Vein endothelial cell (primary cell): ENCODE data around the gene DAND5. TPM values are rescaled to one million over a fixed set of nuclear protein-coding genes. Genes with fewer than 3 reads are reported as not detected.

Experiments used
- small RNA-seq: library from RNA; depleted of rRNA; stranded (forward); fragments of <200 nt; gene quantifications from one replicate; pipeline ENCODE3, GENCODE V24; 2012
- total RNA-seq: library from RNA; depleted of rRNA; stranded (reverse); fragments of >200 nt; gene quantifications from 2 replicates; pipeline ENCODE4 v1.2.3, GENCODE V29; 2012

DAND5 gene, protein sequence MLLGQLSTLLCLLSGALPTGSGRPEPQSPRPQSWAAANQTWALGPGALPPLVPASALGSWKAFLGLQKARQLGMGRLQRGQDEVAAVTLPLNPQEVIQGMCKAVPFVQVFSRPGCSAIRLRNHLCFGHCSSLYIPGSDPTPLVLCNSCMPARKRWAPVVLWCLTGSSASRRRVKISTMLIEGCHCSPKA
- not detected in 2 replicates for total RNA-seq

DNA sequence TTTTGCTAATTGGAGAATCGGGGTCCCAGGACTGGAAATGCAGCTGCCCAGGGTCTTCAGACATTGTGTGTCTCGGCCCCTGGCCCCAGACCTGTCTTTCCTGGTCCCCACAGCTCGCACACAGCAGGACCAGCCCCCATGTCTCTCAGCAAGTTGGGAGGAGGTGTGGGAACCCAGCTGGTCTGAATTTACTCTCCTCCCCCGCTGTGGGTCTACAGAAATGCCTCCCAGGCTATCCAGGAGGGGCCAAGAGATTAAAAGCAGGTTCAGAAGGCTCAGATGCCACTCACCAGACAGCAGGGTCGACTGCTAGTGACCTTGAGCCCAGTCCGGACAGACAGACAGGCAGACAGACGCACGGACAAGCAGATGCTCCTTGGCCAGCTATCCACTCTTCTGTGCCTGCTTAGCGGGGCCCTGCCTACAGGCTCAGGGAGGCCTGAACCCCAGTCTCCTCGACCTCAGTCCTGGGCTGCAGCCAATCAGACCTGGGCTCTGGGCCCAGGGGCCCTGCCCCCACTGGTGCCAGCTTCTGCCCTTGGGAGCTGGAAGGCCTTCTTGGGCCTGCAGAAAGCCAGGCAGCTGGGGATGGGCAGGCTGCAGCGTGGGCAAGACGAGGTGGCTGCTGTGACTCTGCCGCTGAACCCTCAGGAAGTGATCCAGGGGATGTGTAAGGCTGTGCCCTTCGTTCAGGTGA, at the start of gene DAND5:
DAND5 (plus strand) TSS at position 285 of the 697 bp plus-strand sequence; CDS start at position 370, 85 bp downstream.

DNA sequence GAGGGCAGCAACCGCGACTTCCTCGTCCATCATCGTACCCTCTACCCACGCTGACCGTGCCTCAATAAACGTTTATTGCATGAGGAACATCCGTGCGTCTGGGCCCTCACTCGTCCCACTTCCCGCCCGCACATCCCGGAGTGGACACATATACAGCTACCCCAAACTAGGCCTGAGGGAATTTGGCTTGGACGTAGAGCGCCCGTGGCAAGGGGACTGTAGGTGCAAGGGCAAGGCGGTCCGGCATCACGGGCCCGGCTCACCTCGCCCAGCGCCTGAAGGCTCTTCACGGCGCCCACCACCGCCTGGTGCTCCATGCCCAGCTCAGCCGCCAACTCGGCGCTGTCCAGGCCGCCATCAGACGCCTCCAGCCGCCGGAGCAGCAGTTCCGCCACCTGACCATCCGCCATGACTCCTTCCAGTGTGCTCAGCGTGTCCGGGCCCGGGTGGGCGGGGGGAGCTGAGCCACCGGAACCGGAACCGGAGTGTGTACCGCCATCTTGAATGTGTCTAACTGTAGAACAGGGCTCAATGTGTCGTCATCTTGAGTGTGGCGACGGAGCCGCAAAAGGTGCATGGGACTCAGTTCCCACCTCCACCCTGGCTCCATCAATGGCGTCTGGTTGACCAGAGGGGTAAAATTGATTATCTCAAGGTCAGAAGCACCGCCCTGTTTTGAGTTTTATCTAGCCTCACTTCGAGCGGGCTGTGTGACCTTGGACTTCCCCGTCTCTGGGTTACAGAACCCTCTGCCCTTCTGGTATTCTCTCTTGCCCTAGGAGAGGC, 35.9 kb upstream of the DAND5 start, which contains the start of gene FARSA:
FARSA (minus strand) TSS at position 425 of the 786 bp plus-strand sequence; CDS start at position 410, 15 bp downstream.

DNA sequence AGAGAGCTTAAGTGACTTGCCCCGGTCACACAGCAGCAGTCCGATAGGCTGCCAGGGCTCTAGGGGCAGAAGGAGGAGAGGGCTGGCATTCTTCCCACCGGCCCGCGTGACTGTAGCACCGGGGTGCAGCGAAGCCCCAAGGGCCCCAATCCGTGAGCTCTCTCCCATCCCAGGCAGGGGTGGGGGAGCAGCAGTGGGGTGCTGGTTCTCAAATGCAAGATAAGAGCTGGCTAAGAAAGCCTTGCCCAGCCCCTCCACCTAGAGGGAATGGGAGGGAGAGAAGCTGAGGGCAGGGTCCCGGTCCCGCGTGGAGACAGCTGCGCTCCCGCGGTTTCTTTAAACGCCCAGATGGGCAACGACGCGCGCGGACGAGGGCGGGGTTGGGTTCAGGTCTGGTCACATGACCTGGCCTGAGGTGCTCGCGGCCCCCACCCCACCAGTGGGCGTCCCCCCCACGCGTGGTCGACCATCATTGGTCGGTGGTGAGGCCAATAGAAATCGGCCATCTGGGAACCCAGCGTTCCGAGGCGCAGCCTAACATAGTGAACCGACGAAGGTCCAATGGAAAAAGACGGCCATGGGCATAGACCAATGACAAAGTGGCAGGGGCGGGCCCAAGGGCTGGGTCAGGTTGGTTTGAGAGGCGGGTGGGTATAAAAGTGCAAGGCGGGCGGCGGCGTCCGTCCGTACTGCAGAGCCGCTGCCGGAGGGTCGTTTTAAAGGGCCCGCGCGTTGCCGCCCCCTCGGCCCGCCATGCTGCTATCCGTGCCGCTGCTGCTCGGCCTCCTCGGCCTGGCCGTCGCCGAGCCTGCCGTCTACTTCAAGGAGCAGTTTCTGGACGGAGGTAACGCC, 31.2 kb upstream of the DAND5 start, which contains the start of gene CALR:
CALR (plus strand) TSS at position 683 of the 852 bp plus-strand sequence; CDS start at position 754, 71 bp downstream.

DNA sequence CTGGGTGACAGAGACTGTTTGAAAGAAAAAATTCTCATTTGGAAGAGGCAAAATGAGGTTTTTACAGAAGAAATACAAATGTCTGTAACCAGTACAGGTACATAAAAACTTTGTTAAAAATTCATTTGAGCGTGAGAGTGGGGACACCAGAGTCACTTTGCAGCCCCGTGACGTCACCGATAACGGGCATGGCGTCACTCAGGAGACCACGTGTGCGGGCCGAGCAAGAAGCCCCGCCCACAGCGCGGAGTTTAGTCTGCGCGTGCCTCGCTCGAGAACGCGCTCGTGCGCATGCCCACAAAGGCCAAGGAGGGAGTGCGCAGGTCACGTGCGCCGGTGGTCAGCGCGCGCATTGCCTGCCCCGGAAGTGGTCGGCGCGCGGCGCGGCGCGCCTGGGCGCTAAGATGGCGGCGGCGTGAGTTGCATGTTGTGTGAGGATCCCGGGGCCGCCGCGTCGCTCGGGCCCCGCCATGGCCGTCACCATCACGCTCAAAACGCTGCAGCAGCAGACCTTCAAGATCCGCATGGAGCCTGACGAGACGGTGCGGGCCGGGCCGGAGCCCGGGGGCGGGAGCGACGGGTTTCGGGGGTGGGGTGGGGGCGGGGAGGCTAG, 23.8 kb upstream of the DAND5 start, which contains the start of gene RAD23A:
RAD23A (plus strand) TSS at position 384 of the 613 bp plus-strand sequence; CDS start at position 471, 87 bp downstream.

DNA sequence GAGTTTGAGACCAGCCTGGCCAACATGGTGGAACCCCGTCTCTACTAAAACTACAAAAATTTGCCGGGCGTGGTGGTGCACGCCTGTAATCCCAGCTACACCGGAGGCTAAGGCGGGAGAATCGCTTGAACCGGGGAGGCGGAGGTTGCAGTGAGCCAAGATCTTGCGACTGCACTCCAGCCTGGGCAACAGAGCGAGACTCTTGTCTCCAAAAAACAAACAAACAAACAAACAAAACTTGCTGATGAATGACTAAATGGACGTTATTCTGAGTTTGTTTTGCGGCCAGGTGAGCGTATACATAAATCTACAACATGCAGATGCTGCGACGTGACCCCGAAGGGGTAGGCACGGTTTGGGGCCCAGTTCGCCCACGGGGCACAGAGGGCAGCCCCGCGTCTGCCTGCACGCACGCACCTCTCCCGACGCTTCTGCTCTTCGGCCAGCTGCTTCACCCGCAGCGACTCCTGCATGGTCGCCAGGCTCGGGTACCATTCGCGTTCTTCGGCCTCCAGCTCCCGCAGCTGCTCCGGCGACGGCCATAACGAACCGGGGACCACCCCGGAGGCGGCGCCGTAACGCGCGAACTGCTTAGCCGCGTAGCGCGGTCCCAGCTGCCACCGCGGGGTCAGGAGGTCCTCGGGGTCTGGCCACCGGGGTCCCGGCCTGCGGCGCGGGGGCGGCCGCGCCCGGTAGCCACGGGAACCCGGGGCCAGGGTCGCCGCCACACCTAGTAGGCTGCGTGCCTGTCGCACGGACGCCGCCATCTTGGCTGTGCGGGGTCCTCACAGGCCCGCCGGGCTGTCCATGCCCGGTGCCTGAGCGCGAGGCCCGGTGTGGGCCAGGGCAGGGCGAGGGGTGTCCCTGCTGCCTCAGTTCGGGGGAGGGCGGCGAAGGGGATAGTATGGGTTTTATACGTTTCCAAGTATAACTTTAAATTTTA, 12.7 kb upstream of the DAND5 start, which contains the start of gene GADD45GIP1:
GADD45GIP1 (minus strand) TSS at position 778 of the 943 bp plus-strand sequence; CDS start at position 767, 11 bp downstream.

DNA sequence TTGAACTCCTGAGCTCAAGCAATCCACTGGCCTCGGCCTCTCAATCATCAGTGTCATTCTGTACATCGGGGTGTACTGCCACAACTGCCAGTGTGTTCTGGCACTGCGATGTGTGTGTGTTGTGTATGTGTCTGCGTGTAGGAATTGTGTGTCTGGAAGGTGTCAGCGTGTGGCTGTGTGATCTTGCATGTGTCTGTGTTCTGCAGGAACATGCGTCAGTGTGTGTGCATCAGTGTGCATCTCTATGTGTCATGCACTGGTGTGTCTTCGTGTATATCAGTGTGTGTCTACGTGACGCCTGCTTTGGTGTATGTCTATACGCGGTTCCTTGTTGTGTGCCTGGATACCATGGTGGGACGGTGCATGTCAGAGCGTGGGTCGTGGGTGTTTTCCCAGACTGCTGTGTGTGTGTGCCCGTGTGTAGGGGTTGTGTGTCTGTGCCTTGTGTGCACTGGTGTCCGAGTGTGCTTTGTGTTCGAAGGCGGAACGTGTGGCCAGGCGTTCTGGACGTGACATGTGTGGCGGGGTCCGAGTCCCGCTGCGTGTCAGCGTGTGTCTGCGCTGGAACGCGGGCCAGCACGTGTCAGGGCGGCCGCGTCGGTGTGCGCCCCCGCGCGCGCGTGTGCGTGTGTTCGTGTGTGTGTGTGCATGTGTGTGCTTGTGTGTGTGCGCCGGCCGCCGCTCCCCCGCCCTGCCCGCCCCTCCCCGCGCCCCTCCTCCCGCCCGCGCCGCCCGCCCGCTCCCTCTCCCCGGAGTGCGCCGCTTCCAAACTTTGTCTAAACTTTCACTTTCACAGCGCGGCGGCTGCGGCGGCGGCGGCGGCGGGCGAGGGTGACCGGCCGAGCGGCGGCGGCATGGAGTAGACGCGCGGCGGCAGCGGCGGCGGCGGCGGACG, 25.6 kb downstream of the DAND5 start, which contains the start of gene NFIX:
NFIX (plus strand) TSS at position 775 of the 895 bp plus-strand sequence. CDS start 363 bp downstream, outside the sequence.

Small RNAs within 50 kb of the gene (small RNA-seq; reads per million reads assigned to genes)
- 0.34 reads per million, percentile 14 among the genes with 10 or more reads in this experiment for gene MIR5695
- gene MIR6515: 0.42 reads per million, percentile 24 among the genes with 10 or more reads in this experiment

Other genes starting within 250 kb of the DAND5 start
- 55.5 and 61.4 TPM in 2 replicates for gene TNPO2, start 245.6 kb upstream of the DAND5 start, total RNA-seq
- gene TRIR, start 234.9 kb upstream of the DAND5 start, total RNA-seq: 169 and 191 TPM in 2 replicates
- 89.2 and 91.0 TPM in 2 replicates for gene GET3, start 232.1 kb upstream of the DAND5 start, total RNA-seq
- gene BEST2, start 217.8 kb upstream of the DAND5 start, total RNA-seq: not detected in 2 replicates
- 9.0 and 9.5 TPM in 2 replicates for gene HOOK2, start 194.0 kb upstream of the DAND5 start, total RNA-seq
- gene JUNB, start 178.1 kb upstream of the DAND5 start, total RNA-seq: 57.4 and 78.7 TPM in 2 replicates
- gene PRDX2, start 167.8 kb upstream of the DAND5 start, total RNA-seq: 221 and 264 TPM in 2 replicates
- gene THSD8, start 167.5 kb upstream of the DAND5 start, total RNA-seq: not detected in 2 replicates
- gene RNASEH2A, start 163.0 kb upstream of the DAND5 start, total RNA-seq: 19.5 and 25.5 TPM in 2 replicates
- gene RTBDN, start 135.0 kb upstream of the DAND5 start, total RNA-seq: not detected in 2 replicates
- gene MAST1, start 131.1 kb upstream of the DAND5 start, total RNA-seq: 0.29 and 0.33 TPM in 2 replicates
- gene DNASE2, start 88.1 kb upstream of the DAND5 start, total RNA-seq: 16.8 and 20.9 TPM in 2 replicates
- not detected in 2 replicates for gene KLF1, start 82.4 kb upstream of the DAND5 start, total RNA-seq
- gene GCDH, start 78.4 kb upstream of the DAND5 start, total RNA-seq: 30.1 and 33.7 TPM in 2 replicates
- gene SYCE2, start 50.3 kb upstream of the DAND5 start, total RNA-seq: not detected in 2 replicates
- gene FARSA, start 35.9 kb upstream of the DAND5 start, total RNA-seq: 74.1 and 78.0 TPM in 2 replicates
- 2,084 and 2,158 TPM in 2 replicates for gene CALR, start 31.0 kb upstream of the DAND5 start, total RNA-seq
- 94.9 and 104 TPM in 2 replicates for gene RAD23A, start 23.7 kb upstream of the DAND5 start, total RNA-seq
- gene GADD45GIP1, start 12.4 kb upstream of the DAND5 start, total RNA-seq: 20.9 and 21.0 TPM in 2 replicates
- gene NFIX, start 25.9 kb downstream of the DAND5 start, total RNA-seq: 13.2 and 16.0 TPM in 2 replicates
- gene LYL1, start 133.3 kb downstream of the DAND5 start, total RNA-seq: 58.6 and 119 TPM in 2 replicates
- gene TRMT1, start 147.2 kb downstream of the DAND5 start, total RNA-seq: 35.1 and 43.1 TPM in 2 replicates
- 91.7 and 106 TPM in 2 replicates for gene NACC1, start 148.7 kb downstream of the DAND5 start, total RNA-seq
- 63.2 and 79.7 TPM in 2 replicates for gene STX10, start 180.8 kb downstream of the DAND5 start, total RNA-seq
- gene IER2, start 180.8 kb downstream of the DAND5 start, total RNA-seq: 29.9 and 41.2 TPM in 2 replicates